Measurements from ENCODE around the gene GRIK2.

DNA sequence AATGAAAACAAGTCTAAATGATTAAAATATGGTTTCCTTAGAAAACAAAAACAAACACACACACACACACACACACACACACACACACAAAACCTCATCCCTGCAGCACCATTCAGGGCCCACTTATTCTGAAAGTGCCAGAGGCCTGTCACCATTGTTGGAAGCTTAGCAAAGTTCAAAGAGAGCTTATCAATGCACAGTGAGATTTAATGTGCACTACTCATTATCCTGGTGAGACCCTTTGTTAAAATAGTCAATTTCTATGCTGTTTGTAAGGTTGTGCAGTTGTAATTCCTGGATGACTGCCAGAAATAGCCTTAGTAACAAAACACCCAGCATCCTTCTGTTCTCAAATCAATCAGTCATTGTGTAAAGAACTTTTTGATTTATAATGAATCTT lies 482.9 kb downstream of the GRIK2 start:
- TF ChIP-seq POLR2A (IDR thresholded peaks at IDR 0.05): no peak
- TF ChIP-seq EP300 (IDR thresholded peaks at IDR 0.05): no peak
- TF ChIP-seq, protein P1, sequence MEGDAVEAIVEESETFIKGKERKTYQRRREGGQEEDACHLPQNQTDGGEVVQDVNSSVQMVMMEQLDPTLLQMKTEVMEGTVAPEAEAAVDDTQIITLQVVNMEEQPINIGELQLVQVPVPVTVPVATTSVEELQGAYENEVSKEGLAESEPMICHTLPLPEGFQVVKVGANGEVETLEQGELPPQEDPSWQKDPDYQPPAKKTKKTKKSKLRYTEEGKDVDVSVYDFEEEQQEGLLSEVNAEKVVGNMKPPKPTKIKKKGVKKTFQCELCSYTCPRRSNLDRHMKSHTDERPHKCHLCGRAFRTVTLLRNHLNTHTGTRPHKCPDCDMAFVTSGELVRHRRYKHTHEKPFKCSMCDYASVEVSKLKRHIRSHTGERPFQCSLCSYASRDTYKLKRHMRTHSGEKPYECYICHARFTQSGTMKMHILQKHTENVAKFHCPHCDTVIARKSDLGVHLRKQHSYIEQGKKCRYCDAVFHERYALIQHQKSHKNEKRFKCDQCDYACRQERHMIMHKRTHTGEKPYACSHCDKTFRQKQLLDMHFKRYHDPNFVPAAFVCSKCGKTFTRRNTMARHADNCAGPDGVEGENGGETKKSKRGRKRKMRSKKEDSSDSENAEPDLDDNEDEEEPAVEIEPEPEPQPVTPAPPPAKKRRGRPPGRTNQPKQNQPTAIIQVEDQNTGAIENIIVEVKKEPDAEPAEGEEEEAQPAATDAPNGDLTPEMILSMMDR (IDR thresholded peaks at IDR 0.05): no peak

Measured in tibial nerve (tissue), 4 donors.